ENCODE measurements around the gene PFKL.
"Not testable (repeated sequence)": the region's sequence is repeated elsewhere in the genome, so short reads cannot be mapped to it uniquely, and the experiment has no call there.

The PFKL gene

DNA sequence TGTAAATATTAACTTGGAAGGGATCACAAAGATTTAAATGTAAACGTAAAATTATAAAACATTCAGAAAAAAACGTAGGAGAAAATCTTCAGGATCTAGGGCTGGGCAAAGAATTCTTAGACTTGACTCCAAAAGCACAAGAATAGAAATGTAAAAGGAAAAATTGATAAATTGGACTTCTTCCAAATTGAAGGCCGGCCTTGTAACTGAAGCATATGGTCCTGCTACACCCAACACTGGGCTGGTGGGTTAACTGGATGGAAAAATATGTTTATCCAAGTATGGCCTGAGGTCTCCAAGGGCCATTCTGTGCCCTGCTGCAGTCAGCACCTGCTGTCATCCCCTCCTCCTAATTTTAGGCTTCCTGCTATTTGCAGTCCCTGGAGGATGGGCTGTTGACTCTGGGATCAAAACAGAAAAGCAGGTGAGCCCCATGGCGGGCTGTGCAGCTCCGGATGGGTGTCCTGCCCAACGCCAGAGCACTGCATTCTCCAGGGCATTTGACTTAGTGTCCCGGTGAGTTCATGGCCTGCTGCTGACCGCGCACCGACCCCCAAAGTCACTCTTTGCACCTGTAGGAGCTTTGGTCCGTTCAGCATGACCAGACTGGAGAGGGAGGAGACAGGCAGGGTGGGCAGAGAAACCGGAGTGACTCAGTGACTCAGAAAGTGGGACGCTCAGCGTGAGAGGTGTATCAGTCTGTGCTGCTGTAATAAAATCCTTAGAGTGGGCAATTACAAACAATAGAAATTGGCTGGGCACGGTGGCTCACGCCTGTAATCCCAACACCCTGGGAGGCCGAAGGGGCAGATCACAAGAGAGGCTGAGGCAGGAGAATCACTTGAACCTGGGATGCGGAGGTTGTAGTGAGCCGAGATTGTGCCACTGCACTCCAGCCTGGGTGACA lies 20.2 kb upstream of the PFKL start:
- no peak for DNase-seq

DNA sequence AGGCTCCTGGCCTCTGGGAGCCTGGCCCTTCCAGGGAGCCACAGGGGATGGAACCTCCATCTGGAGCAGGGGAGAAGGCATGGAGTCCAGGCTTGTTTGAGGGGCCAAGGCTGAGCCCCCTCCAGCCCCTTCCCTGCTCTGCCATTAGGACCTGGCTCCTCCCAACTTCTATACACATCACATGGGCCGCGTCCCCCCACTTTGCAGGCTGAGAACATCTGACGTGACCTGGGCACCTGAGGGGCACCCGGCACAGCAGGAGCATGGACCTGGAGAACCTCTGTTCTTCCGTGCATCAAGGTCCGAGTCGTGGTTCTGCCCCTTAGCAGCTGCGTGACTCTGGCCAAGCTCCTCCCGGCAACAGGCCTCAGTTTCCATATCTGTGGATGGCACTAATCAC lies 18.1 kb upstream of the PFKL start:
- no peak for DNase-seq

DNA sequence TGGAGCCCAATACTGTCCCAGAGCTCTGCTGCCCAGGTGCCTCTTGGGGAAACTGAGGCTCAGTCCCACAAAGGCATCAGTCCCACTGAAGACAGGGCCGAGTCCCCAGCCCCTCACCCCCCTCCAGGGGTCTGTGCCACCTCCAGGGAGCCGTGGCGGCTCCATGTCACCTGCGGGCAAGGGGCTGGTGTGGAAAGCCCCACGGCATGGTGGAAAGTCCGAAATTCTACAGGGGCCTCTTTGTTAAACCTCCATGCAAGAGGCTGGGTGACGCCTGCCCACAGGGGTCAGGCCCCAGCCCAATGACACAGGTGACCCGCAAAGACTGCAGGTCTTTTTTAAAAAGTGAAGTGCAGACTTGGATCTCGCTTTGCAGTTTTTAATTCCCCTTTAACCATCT lies 17.5 kb upstream of the PFKL start:
- no peak for DNase-seq

DNA sequence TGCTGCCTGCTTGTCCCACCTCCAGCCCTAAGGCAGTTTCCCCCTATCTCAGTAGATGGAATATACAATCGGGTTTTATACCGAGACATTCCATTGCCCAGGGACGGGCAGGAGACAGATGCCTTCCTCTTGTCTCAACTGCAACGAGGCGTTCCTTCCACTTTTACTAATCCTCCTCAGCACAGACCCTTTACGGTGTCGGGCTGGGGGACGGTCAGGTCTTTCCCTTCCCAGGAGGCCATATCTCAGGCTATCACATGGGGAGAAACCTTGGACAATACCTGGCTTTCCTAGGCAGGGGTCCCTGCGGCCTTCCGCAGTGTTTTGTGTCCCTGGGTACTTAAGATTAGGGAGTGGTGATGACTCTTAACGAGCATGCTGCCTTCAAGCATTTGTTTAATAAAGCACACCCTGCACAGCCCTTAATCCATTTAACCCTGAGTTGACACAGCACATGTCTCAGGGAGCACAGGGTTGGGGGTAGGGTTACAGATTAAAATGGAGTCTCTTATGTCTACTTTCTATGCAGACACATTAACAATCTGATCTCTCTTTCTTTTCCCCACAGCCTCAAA lies 16.6 kb upstream of the PFKL start:
- not testable (repeated sequence) for DNase-seq

DNA sequence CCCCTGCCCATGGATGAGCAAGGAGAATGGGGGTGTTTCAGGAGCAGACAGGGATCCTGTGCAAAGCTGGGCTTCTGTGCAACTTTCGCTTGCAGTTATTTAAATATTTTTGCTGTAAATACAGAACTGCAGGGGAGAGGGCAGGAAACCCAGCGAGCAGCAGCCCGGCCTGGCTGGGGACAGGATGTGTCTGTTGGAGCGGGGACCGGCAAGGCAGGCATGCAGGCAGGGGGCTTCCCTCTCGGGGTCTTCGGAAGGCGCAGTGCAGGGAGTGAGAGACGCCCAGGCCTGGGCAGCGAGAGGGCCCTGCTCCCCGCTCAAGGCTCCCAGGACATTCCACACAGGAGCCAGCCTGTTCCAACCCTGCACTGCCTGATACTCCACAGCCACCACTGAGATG lies 15.9 kb upstream of the PFKL start:
- no peak for DNase-seq

DNA sequence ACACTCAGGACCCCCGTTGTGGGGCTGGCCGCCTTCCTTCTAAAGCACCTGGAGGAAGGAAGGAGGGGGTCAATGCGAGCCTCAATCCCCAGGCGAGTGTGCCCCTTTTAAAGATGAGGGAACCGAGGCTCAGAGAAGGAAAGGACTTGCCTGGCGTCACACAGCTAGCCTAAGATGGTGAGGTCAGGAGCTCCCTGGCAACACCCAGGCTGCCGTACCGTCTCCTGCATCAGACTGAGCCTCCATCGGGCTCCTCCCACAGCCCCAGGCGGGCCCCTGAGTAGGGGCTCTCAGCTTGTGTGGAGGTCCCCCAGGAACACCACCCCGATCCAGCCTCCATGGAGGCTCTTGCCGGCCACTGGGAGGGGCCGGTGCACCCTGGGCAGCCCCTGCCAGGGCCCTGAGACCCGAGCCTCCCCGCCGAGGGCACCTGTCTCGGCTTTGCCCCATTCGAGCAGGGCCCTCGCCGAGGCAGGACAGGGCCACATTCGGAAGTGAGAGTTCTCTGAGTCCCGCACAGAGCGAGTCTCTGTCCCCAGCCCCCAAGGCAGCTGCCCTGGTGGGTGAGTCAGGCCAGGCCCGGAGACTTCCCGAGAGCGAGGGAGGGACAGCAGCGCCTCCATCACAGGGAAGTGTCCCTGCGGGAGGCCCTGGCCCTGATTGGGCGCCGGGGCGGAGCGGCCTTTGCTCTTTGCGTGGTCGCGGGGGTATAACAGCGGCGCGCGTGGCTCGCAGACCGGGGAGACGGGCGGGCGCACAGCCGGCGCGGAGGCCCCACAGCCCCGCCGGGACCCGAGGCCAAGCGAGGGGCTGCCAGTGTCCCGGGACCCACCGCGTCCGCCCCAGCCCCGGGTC lies 14.5 kb upstream of the PFKL start, which contains the start of gene AIRE:
Gene AIRE (plus strand): TSS at position 739 of the 855 bp plus-strand sequence. CDS start 131 bp downstream, outside the sequence.
- no peak for DNase-seq

DNA sequence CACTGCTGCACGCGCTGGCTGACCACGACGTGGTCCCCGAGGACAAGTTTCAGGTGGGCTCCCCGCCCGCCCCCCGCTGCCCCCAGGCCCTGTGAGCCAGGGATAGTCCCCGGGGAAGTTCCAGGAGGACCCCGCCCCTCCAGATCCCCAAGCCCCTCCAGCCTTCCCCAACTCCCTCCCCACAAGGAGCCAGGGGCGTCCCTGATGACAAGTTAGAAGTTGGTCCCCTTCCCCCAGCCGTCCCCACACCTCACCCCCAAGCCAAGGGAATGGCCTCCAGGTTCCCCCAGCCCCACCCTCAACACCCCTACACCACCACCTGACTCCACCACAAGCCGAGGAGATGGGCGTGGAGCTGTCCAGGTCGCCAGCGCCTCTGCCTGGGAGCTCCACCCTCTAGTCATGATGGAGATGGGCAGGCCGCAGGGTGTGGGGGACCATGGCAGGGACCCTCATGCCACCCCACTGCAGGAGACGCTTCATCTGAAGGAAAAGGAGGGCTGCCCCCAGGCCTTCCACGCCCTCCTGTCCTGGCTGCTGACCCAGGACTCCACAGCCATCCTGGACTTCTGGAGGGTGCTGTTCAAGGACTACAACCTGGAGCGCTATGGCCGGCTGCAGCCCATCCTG lies 13.7 kb upstream of the PFKL start:
- no peak for DNase-seq

DNA sequence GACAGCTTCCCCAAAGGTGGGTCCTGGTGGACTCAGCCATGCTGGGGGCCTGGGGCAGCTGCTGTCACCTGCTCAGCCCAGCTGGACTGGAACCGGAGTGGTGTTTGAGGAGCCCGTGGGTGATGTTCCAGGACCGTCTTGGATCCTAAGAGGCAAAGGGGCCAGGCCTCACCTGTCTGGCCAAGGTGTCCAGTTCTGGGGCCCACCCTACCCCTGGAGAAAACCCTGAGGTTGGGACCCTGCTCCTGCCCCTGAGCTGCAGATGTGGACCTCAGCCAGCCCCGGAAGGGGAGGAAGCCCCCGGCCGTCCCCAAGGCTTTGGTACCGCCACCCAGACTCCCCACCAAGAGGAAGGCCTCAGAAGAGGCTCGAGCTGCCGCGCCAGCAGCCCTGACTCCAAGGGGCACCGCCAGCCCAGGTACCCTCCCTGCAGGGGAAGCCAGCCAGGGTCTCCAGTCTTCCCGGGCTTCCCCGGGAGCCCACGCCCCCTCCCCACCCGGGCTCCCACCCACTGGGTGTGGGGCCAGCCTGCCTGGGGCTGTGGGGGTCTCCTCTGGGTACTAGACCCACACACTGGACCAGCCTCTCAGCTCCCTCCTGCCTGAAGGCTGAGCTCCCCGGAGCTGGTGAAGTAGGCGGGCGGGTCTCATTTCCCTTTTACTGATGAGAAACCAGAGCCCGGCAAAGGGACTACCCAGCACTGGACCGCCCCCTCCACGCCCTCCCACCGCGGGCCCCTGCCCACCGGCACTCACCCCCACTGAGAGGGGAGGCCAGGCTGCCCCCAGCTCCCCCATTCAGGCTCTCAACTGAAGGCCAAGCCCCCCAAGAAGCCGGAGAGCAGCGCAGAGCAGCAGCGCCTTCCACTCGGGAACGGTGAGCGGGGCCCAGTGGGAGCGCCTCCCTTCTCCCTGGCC lies 12.9 kb upstream of the PFKL start:
- DNase-seq = no peak

DNA sequence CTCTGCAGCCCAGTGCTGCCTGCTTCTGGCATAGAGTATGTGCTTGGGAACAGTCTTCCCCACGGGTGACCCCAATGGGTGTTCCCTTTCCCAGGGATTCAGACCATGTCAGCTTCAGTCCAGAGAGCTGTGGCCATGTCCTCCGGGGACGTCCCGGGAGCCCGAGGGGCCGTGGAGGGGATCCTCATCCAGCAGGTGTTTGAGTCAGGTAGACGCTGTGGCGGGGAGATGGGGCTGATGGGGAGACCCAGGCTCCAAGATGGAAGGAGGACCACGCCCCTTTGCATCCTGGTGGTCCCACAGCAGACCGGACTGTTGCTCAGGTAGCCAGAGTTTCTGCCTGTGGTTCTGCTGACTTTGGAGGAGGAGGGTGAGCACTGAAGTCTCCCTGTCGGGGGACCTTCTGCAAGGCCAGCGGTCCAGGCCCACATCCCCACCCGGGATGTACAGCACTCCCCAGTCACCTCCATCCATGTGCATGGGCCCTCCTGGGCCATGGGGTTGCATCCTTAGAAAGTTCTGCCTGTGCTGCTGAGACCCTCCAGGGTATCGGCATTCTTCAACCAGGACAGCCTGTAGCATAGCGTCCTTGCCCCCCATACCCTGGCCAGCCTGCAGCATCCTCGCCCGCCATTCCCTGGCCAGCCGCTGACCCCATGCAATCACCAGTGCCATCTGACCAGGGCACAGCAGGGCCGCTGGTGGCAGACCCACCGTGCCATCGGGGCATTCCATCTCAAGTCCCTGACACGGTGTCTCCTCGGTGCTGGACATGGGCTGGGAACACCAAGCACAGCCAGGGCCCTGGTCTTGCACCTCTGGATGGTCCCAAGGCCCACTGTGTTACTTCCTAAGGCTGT lies 11.4 kb upstream of the PFKL start:
- DNase-seq = no peak

DNA sequence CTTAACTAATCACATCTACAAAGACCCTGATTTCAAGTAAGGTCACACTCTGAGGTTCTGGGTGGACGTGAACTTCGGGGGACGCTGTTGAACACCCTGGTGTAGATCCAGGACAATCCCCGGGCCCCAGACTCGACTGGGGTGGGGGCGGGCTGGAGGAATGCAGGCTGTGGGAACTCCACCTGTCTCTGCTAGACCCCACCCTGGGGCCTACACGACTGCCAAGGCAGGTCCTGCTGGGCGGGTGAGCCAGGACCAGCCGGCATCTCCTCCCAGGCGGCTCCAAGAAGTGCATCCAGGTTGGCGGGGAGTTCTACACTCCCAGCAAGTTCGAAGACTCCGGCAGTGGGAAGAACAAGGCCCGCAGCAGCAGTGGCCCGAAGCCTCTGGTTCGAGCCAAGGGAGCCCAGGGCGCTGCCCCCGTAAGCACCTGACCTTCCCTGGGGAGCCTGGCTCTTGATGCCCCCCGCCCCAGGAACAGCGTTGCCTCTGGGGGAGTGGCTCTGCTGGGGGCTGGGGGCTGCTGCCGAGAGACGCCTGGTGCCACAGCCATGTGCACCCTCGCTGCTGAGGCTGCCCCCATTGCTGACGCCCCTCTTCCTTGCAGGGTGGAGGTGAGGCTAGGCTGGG lies 10.4 kb upstream of the PFKL start:
- no peak for DNase-seq

DNA sequence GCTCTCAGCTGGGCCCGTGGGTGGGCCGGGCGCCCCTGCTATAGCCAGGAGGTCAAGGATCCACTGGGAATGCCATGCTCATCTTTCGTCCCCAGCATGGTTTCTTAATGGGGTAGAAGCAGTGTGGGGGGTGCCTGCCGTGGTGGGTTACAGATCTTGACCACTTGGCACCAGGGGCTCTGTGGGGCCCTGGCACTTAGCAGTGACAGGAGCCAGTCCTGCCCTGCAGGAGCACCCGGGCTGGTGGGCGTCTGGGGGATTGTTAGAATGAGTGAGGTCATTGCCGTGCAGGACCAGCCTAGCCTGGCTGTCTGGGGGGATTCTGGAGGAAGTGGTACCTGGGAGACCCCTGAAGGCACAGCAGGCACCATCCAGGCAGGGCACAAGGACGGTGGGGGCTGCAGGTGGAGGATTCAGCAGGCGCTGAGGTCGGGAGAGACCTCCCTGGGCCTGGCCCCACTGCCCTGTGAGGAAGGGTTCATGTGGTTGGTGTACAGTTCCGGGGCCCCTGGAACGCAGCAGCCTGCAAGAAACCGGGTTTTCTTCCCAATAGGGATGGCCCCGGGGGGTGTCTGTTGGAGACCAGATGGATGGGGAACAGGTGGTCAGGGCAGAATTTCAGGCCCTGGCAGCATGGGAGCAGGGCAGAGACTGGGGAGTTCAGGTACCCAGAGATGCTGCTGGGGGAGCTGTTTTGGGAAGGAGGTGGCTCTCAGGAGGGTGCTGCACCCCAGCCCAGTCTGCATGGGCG lies 9.4 kb upstream of the PFKL start:
- DNase-seq = no peak

DNA sequence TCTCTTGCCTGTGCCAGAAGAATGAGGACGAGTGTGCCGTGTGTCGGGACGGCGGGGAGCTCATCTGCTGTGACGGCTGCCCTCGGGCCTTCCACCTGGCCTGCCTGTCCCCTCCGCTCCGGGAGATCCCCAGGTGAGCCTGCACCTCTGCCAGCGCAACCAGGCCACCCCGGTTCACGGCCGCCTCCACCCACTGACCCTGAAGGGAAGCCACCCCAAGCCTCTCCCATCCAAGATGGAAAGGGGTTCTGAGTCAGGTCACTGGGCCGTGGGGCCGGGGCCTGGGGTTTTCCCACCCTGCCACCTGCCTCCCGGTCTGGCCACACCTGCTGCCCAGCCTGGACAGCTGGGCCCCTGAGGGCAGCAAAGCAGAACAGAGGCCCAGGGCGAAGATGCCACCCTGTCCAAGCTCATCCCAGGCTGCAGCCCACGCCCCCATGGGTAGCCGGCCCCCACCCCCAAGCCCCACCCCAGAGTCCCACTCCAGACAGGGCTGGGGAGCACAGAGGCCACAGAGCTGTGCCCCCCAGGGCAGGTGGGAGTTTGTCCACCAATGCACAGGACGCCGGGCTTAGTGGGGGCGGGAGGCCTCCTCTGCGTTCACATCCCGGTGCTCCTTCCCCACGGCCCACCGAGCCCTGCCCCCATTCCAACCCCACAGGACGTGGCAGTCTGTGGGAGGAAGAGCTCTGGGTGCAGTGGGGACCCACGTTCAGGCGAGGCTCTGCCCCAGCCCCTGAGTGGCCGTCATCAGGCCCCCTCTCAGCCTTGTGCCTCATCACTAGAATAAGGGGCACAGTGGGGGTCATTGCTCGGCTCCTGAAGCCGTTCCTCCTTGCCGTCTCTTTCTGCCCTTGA lies 8.5 kb upstream of the PFKL start:
- DNase-seq = no peak

DNA sequence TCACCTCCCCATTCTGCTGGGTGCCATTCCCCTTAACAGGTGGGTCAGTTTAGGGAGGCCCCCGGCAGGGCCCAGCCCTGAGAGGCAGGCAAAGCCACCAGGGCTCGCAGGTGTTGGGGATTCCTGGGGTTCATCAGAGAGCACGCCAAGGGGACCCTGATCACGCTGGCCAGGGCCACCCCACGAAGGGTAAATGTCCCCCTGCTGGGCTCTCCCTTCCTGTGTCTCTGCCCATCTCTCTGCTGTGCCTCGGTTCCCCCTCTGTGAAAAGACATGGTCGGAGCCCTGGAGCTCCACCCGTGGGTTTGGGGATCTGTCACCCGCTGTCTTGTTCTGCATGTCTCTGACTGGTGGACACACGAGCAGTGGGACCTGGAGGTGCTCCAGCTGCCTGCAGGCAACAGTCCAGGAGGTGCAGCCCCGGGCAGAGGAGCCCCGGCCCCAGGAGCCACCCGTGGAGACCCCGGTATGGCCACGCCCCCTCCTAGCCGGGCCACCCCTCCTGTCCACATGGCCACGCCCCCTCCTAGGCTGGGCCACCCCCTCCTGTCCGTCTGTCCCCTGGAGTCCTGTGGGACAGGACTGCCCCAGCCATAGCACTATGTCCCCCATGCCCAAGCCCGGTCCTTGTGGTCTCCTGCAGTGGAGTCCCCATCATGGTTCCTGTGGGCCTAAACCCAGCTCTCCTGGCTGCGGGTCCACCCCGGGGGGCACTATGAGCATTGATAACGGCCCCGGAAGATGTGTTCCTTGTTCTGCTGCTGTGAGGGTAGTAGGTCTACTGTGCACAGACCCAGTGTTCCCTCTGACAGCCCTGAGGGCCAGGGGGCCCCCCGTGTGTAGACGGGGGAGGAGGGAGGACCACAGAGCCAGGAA lies 7.7 kb upstream of the PFKL start:
- DNase-seq = no peak

DNA sequence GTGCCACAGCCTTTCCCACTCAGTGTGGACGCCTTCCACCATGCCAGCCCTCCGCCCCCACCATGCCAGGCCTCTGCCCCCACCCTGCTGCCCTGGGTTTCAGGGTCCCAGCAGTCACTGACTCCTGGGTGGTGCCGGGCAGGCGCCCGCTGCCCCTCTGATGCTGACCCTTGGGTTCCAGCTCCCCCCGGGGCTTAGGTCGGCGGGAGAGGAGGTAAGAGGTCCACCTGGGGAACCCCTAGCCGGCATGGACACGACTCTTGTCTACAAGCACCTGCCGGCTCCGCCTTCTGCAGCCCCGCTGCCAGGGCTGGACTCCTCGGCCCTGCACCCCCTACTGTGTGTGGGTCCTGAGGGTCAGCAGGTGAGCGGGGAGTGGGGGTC lies 7.0 kb upstream of the PFKL start:
- DNase-seq = no peak

DNA sequence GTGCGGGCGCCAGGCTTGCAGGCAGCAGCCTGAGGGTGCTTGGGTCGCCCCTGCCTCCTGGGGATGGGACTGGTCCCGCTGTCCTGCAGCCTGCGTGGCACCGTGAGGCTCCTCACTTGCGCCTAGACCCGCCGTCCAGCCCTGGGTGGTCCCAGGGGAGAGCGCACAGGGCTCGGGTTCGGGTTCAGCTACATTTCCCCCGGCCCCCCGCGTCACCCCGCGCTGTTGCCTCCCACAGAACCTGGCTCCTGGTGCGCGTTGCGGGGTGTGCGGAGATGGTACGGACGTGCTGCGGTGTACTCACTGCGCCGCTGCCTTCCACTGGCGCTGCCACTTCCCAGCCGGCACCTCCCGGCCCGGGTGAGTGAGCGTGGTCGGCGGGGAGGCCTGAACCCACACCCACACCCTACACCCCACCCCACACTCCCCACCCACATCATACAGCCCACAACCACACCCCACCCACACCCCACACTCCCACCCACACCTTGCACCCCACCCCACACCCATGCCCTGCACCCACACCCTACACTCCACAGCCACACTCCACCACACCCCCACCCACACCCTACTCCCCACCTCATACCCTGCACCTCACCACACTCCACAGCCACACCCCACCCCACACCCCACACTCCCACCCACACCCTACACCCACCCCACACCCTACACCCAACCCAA lies 6.2 kb upstream of the PFKL start:
- peak; percentile 47 to 63 for DNase-seq

DNA sequence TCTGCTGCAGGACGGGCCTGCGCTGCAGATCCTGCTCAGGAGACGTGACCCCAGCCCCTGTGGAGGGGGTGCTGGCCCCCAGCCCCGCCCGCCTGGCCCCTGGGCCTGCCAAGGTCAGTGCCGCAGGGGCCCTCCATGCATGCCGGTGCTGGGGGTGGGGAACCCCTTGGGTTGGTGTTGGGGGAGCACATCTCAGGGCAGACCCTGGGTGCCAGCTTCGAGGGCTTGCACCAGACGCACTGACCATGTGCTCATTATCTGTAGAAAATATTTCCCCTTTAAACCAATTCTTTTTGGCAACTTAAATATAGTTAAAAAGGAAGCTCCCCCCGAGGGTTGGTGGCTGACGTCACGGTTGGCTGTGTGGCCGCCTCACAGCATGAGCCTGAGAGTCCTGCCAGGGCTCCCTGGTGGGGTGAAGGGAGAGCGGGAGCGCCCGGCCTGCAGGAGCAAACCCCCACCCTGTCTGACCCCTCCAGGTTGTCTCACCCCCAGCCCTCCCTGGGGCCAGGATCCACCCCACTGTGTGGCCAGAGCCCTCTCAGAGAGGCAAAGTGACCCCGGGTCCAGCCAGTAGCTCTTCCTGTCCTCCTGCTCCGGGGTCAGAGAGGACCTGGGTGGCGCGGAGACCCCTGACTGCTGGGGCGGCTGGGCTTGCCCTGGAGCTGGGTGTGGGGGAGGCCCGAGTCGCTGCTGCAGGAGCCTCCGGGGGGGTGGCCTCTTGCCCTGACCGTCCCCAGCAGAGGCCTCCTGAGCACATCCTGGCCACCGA lies 5.3 kb upstream of the PFKL start:
- peak; percentile 13 to 25 for DNase-seq
